ENCODE measurements around the gene CSNK2A3.

The CSNK2A3 gene

DNA sequence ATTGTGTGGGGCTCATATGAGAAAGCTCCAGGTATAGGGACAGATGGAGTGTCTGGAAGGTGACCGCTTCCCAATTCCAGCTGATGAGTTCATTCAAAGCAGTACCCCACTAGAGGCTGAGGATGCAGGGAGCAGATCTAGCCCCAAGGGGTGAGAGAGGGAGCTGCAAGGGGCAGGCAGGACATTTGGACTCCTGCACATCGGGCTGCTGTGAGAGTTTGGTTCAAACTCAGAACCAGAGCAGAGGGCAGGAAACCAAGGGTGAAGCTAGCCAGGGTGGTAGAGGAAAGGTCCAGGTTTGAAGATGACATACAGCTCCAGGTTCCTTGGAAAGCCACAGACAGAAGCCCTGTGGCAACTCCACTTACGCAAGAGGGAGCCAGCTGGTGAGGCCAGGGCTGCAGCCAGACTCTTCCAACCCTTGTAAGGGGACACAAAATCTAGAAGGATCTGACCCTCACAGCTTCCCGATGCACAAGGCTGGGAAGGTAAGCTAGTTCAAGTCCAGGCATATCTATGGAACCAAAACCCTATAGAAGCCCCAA, 1.9 kb downstream of the CSNK2A3 start:
- H3K9ac ChIP-seq (ENCODE audit: low read depth, low read length): no peak overlapping the region
- H3K4me1 ChIP-seq (ENCODE audit: insufficient read depth, low read length): no peaks in the 10 kb centered on the region
- no peaks in the 10 kb centered on the region for H3K9me3 ChIP-seq (ENCODE audit: insufficient read depth, low read depth, low read length)
- no peaks in the 10 kb centered on the region for H3K36me3 ChIP-seq (ENCODE audit: insufficient read depth, low read length)
- H3K27ac ChIP-seq (ENCODE audit: low read depth, low read length): no peak overlapping the region
- no peaks in the 10 kb centered on the region for H3K27me3 ChIP-seq (ENCODE audit: insufficient read depth, low read length)
- H3K4me3 ChIP-seq (ENCODE audit: low read length): no peak overlapping the region
- WGBS: 94% methylated on average over 4 of the region's 4 CpGs

- Histone ChIP-seq H3K9ac (ENCODE audit: low read depth, low read length) (no peak overlapping the region), H3K27ac (ENCODE audit: low read depth, low read length) (no peak overlapping the region), H3K27me3 (ENCODE audit: insufficient read depth, low read length) (no peaks in the 10 kb centered on the region), H3K4me3 (ENCODE audit: low read length) (no peak overlapping the region), H3K4me1 (ENCODE audit: insufficient read depth, low read length) (no peaks in the 10 kb centered on the region), H3K9me3 (ENCODE audit: insufficient read depth, low read depth, low read length) (no peaks in the 10 kb centered on the region), H3K36me3 (ENCODE audit: insufficient read depth, low read length) (no peaks in the 10 kb centered on the region)
- WGBS: 100% methylated on average over 1 of the region's 1 CpG
These were observed 3.1 kb downstream of the CSNK2A3 start for GRCh38 chr11:11349870-11350337.

DNA sequence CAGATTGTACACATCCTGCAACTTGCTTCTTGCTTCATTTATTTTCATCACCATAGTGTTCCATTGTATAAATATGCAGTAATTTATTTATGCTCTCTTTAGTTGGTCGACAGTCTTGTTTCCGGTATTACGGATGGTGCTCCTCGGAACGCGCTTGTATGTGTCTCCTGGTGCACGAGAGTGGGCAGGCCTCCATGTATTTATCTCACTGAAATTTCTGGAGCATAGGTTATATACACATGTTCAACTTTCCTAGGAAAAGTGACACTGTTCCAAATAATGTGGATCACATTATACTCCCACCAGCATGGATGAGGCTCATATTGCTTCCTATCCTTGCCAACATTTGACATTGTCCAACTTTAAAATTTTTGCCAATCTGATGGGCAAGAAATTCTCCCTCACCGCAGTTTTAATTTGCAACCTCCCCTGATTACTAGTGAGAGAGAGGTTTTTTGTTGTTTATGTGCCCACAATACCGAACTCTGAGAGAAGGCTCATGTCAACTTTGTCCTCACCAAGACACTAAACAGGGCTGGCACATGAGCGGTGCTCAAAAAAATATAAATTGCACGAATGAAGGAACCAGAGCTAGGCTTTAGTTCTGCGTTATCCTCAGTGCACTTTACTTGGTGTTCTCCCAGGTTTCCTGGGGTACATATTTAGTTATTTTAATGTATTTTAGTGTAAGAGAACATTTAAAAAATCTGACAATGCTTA, 3.8 kb downstream of the CSNK2A3 start:
- Histone ChIP-seq H3K27me3 (ENCODE audit: insufficient read depth, low read length) (no peaks in the 10 kb centered on the region), H3K9me3 (ENCODE audit: insufficient read depth, low read depth, low read length) (no peaks in the 10 kb centered on the region), H3K4me3 (ENCODE audit: low read length) (no peak overlapping the region), H3K36me3 (ENCODE audit: insufficient read depth, low read length) (no peaks in the 10 kb centered on the region), H3K9ac (ENCODE audit: low read depth, low read length) (no peak overlapping the region), H3K4me1 (ENCODE audit: insufficient read depth, low read length) (no peaks in the 10 kb centered on the region), H3K27ac (ENCODE audit: low read depth, low read length) (no peak overlapping the region)
- 86% methylated on average over 11 of the region's 12 CpGs for WGBS

- no peaks in the 10 kb centered on the region for H3K4me1 ChIP-seq (ENCODE audit: insufficient read depth, low read length)
- no peaks in the 10 kb centered on the region for H3K27me3 ChIP-seq (ENCODE audit: insufficient read depth, low read length)
- no peak overlapping the region for H3K4me3 ChIP-seq (ENCODE audit: low read length)
- no peaks in the 10 kb centered on the region for H3K36me3 ChIP-seq (ENCODE audit: insufficient read depth, low read length)
- no peak overlapping the region for H3K27ac ChIP-seq (ENCODE audit: low read depth, low read length)
- H3K9me3 ChIP-seq (ENCODE audit: insufficient read depth, low read depth, low read length): no peaks in the 10 kb centered on the region
- WGBS: 95% methylated on average over 5 of the region's 5 CpGs
- no peak overlapping the region for H3K9ac ChIP-seq (ENCODE audit: low read depth, low read length)
These were observed 4.7 kb downstream of the CSNK2A3 start for GRCh38 chr11:11348303-11348702.

GRCh38 chr11:11347592-11347991, 5.5 kb downstream of the CSNK2A3 start:
- H3K27ac ChIP-seq (ENCODE audit: low read depth, low read length): no peak overlapping the region
- no peak overlapping the region for H3K9ac ChIP-seq (ENCODE audit: low read depth, low read length)
- H3K4me3 ChIP-seq (ENCODE audit: low read length): no peak overlapping the region
- no peaks in the 10 kb centered on the region for H3K36me3 ChIP-seq (ENCODE audit: insufficient read depth, low read length)
- H3K27me3 ChIP-seq (ENCODE audit: insufficient read depth, low read length): no peaks in the 10 kb centered on the region
- no peaks in the 10 kb centered on the region for H3K9me3 ChIP-seq (ENCODE audit: insufficient read depth, low read depth, low read length)
- 93% methylated on average over 7 of the region's 7 CpGs for WGBS
- no peaks in the 10 kb centered on the region for H3K4me1 ChIP-seq (ENCODE audit: insufficient read depth, low read length)

- Histone ChIP-seq H3K9me3 (ENCODE audit: insufficient read depth, low read depth, low read length) (no peaks in the 10 kb centered on the region), H3K4me3 (ENCODE audit: low read length) (no peak overlapping the region), H3K36me3 (ENCODE audit: insufficient read depth, low read length) (no peaks in the 10 kb centered on the region), H3K27ac (ENCODE audit: low read depth, low read length) (no peak overlapping the region), H3K9ac (ENCODE audit: low read depth, low read length) (no peak overlapping the region), H3K4me1 (ENCODE audit: insufficient read depth, low read length) (no peaks in the 10 kb centered on the region), H3K27me3 (ENCODE audit: insufficient read depth, low read length) (no peaks in the 10 kb centered on the region)
- 95% methylated on average over 4 of the region's 4 CpGs for WGBS
These were observed 6.7 kb downstream of the CSNK2A3 start for GRCh38 chr11:11346303-11346702.

DNA sequence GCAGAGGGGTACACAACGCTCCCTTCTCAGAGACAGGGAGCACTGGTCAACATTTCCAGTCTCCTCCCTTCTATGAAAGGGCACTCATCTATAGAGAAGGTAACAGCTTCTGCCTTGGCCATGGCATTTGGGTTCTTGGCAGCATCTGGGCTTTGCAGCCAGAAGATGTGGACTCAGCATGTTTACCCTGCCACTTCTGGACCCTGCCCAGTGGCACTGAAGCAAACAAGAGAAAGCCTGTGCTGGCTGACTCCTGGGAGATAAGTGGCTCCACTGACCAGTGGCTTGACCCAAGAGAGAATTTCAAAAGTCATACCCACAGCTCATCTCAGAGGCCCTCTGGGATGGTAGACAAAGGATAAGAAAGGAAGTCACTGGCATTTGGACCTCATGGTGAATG, 8.0 kb downstream of the CSNK2A3 start:
- no peaks in the 10 kb centered on the region for H3K27me3 ChIP-seq (ENCODE audit: insufficient read depth, low read length)
- WGBS: 94% methylated on average over 1 of the region's 1 CpG
- H3K4me3 ChIP-seq (ENCODE audit: low read length): no peak overlapping the region
- H3K27ac ChIP-seq (ENCODE audit: low read depth, low read length): no peak overlapping the region
- H3K9me3 ChIP-seq (ENCODE audit: insufficient read depth, low read depth, low read length): no peaks in the 10 kb centered on the region
- no peaks in the 10 kb centered on the region for H3K4me1 ChIP-seq (ENCODE audit: insufficient read depth, low read length)
- H3K9ac ChIP-seq (ENCODE audit: low read depth, low read length): no peak overlapping the region
- no peaks in the 10 kb centered on the region for H3K36me3 ChIP-seq (ENCODE audit: insufficient read depth, low read length)

GRCh38 chr11:11344045-11344444, 9.0 kb downstream of the CSNK2A3 start:
- H3K9ac ChIP-seq (ENCODE audit: low read depth, low read length): no peak overlapping the region
- no peak overlapping the region for H3K27ac ChIP-seq (ENCODE audit: low read depth, low read length)
- no peaks in the 10 kb centered on the region for H3K9me3 ChIP-seq (ENCODE audit: insufficient read depth, low read depth, low read length)
- no peaks in the 10 kb centered on the region for H3K36me3 ChIP-seq (ENCODE audit: insufficient read depth, low read length)
- no peaks in the 10 kb centered on the region for H3K4me1 ChIP-seq (ENCODE audit: insufficient read depth, low read length)
- no peaks in the 10 kb centered on the region for H3K27me3 ChIP-seq (ENCODE audit: insufficient read depth, low read length)
- H3K4me3 ChIP-seq (ENCODE audit: low read length): no peak overlapping the region
- WGBS: 90% methylated on average over 3 of the region's 3 CpGs

GRCh38 chr11:11338304-11338703, 14.7 kb downstream of the CSNK2A3 start:
- Histone ChIP-seq H3K36me3 (ENCODE audit: insufficient read depth, low read length) (no peaks in the 10 kb centered on the region), H3K4me3 (ENCODE audit: low read length) (no peak overlapping the region), H3K9me3 (ENCODE audit: insufficient read depth, low read depth, low read length) (no peaks in the 10 kb centered on the region), H3K27me3 (ENCODE audit: insufficient read depth, low read length) (no peaks in the 10 kb centered on the region), H3K4me1 (ENCODE audit: insufficient read depth, low read length) (peaks cover 4% of the 10 kb centered on the region; the same call in 1 of the 2 replicates), H3K9ac (ENCODE audit: low read depth, low read length) (no peak overlapping the region), H3K27ac (ENCODE audit: low read depth, low read length) (no peak overlapping the region)
- 83% methylated on average over 1 of the region's 1 CpG for WGBS

DNA sequence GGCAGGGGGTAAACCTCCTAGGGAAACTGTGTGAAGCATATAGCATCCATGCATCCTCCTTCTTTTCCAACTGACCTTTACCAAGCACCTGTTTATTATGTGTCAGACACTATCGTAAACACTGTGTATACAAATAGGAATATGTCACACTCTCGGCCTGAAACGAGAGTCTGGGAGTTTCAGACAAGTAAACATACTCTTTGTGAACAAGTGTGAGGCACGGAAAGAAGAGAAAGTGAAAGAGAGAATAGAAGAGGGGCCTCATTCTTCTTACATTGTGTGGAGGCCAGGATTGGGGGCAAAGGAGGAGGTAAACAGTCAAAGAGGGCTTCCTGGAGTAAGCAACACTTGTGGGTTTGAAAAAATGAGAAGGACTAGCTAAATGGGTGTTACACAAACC, 16.4 kb downstream of the CSNK2A3 start:
- H3K36me3 ChIP-seq (ENCODE audit: insufficient read depth, low read length): no peaks in the 10 kb centered on the region
- H3K4me3 ChIP-seq (ENCODE audit: low read length): no peak overlapping the region
- no peaks in the 10 kb centered on the region for H3K27me3 ChIP-seq (ENCODE audit: insufficient read depth, low read length)
- 95% methylated on average over 4 of the region's 4 CpGs for WGBS
- no peak overlapping the region for H3K27ac ChIP-seq (ENCODE audit: low read depth, low read length)
- H3K4me1 ChIP-seq (ENCODE audit: insufficient read depth, low read length): peaks cover 4% of the 10 kb centered on the region
- H3K9me3 ChIP-seq (ENCODE audit: insufficient read depth, low read depth, low read length): no peaks in the 10 kb centered on the region
- no peak overlapping the region for H3K9ac ChIP-seq (ENCODE audit: low read depth, low read length)

- H3K9ac ChIP-seq (ENCODE audit: low read depth, low read length): no peak overlapping the region
- no peak overlapping the region for H3K27ac ChIP-seq (ENCODE audit: low read depth, low read length)
- H3K4me3 ChIP-seq (ENCODE audit: low read length): no peak overlapping the region
- peaks cover 4% of the 10 kb centered on the region for H3K4me1 ChIP-seq (ENCODE audit: insufficient read depth, low read length)
- no peaks in the 10 kb centered on the region for H3K9me3 ChIP-seq (ENCODE audit: insufficient read depth, low read depth, low read length)
- WGBS: 79% methylated on average over 2 of the region's 2 CpGs
- no peaks in the 10 kb centered on the region for H3K36me3 ChIP-seq (ENCODE audit: insufficient read depth, low read length)
- H3K27me3 ChIP-seq (ENCODE audit: insufficient read depth, low read length): no peaks in the 10 kb centered on the region
These were observed 18.0 kb downstream of the CSNK2A3 start for GRCh38 chr11:11335043-11335442.

Measured in HUES64 (cell line).